Ascending aorta (tissue), 2 donors: ENCODE measurements around the gene AGBL1. TPM values are rescaled to one million over a fixed set of nuclear protein-coding genes. Genes with fewer than 3 reads are reported as not detected.

Experiments used
- DNase-seq, 2 donors: peaks; one replicate each; pipeline ENCODE4 v3.0.0-alpha.2; 2019; ENCODE audit warnings: low spot score in 2 of 2
- H3K27ac ChIP-seq, 2 donors: fragments of 200-600 bp; sonication (generic); one replicate each; pipeline ENCODE4 v1.5.1; 2016 to 2017; ENCODE audit warnings: mild to moderate bottlenecking in 1 of 2
- H3K27me3 ChIP-seq: fragments of 200-600 bp; sonication (generic); one replicate; pipeline ENCODE4 v1.5.1; 2017
- H3K36me3 ChIP-seq, 2 donors: fragments of 200-600 bp; sonication (generic); one replicate each; pipeline ENCODE4 v1.5.1; 2016
- H3K4me1 ChIP-seq, 2 donors: fragments of 200-600 bp; sonication (generic); one replicate each; pipeline ENCODE4 v1.5.1; 2016 to 2017; ENCODE audit warnings: mild to moderate bottlenecking in 1 of 2
- H3K4me3 ChIP-seq, 2 donors: fragments of 200-600 bp; sonication (generic); one replicate each; pipeline ENCODE4 v1.5.1; 2016 to 2017; ENCODE audit warnings: mild to moderate bottlenecking in 1 of 2
- H3K9me3 ChIP-seq, 2 donors: fragments of 200-600 bp; sonication (generic); one replicate each; pipeline ENCODE4 v1.5.1; 2016
- CTCF ChIP-seq, 3 experiments: fragments of 200-600 bp in 2 of 3; fragments of 450-650 bp in 1 of 3; sonication (generic) in 2 of 3; IDR thresholded peaks; one replicate each; pipeline ENCODE4 v1.5.1; 2016 to 2019; ENCODE audit warnings: antibody characterized with exemption in 3 of 3, mild to moderate bottlenecking in 1 of 3, moderate library complexity in 1 of 3
- intact Hi-C: fragments of 100-400 bp; cut with DNase I; formaldehyde crosslinking; loops from one replicate; pipeline ENCODE4 v1.15.1; 2023
- total RNA-seq: library from RNA; depleted of rRNA; stranded (reverse); fragments of >200 nt; gene quantifications from one replicate; pipeline ENCODE4 v1.1.0, GENCODE V29; 2016

Gene AGBL1
- total RNA-seq, 1 donor from 2014 or later = not detected

- DNase-seq = no peak
- intact Hi-C loops = no loop called here
- Histone ChIP-seq H3K9me3 (no peaks in the 10 kb centered on the region), H3K36me3 (no peaks in the 10 kb centered on the region), H3K27ac (no peak overlapping the region), H3K27me3 (no peaks in the 10 kb centered on the region), H3K4me3 (no peak overlapping the region), H3K4me1 (no peaks in the 10 kb centered on the region)
- TF ChIP-seq CTCF (IDR thresholded peaks at IDR 0.05) = no peak
These were observed 38.3 kb upstream of the AGBL1 start for GRCh38 chr15:86041399-86041798.

- H3K4me3 ChIP-seq = no peak overlapping the region
- no peak overlapping the region for H3K27ac ChIP-seq
- no peaks in the 10 kb centered on the region for H3K36me3 ChIP-seq
- H3K4me1 ChIP-seq = no peaks in the 10 kb centered on the region
- no peak for DNase-seq
- H3K9me3 ChIP-seq = no peaks in the 10 kb centered on the region
- no peak for TF ChIP-seq CTCF (IDR thresholded peaks at IDR 0.05)
- H3K27me3 ChIP-seq = no peaks in the 10 kb centered on the region
- intact Hi-C loops = no loop called here
These were observed 37.4 kb upstream of the AGBL1 start for GRCh38 chr15:86042226-86042625.

GRCh38 chr15:86044981-86045380 lies 34.7 kb upstream of the AGBL1 start:
- no peak for TF ChIP-seq CTCF (IDR thresholded peaks at IDR 0.05)
- intact Hi-C loops = no loop called here

GRCh38 chr15:86054338-86054737 lies 25.3 kb upstream of the AGBL1 start:
- Histone ChIP-seq H3K4me3 (no peak overlapping the region), H3K36me3 (no peaks in the 10 kb centered on the region), H3K27ac (no peak overlapping the region), H3K27me3 (no peaks in the 10 kb centered on the region), H3K4me1 (no peaks in the 10 kb centered on the region), H3K9me3 (no peaks in the 10 kb centered on the region)
- no peak for DNase-seq
- TF ChIP-seq CTCF (IDR thresholded peaks at IDR 0.05) = no peak
- intact Hi-C loops = no loop called here

More at GRCh38 chr15:86044981-86045380, 34.7 kb upstream of the AGBL1 start:
- Histone ChIP-seq H3K4me1 (no peaks in the 10 kb centered on the region), H3K27me3 (no peaks in the 10 kb centered on the region), H3K36me3 (no peaks in the 10 kb centered on the region), H3K9me3 (no peaks in the 10 kb centered on the region), H3K27ac (no peak overlapping the region), H3K4me3 (no peak overlapping the region)
- no peak for DNase-seq

GRCh38 chr15:86055688-86056087 lies 24.0 kb upstream of the AGBL1 start:
- TF ChIP-seq CTCF (IDR thresholded peaks at IDR 0.05) = no peak
- no peak overlapping the region for H3K4me3 ChIP-seq
- no peaks in the 10 kb centered on the region for H3K27me3 ChIP-seq
- DNase-seq = no peak
- H3K9me3 ChIP-seq = no peaks in the 10 kb centered on the region
- H3K4me1 ChIP-seq = no peaks in the 10 kb centered on the region
- H3K36me3 ChIP-seq = no peaks in the 10 kb centered on the region
- intact Hi-C loops = no loop called here
- no peak overlapping the region for H3K27ac ChIP-seq

- no peak overlapping the region for H3K4me3 ChIP-seq
- no peaks in the 10 kb centered on the region for H3K36me3 ChIP-seq
- H3K27me3 ChIP-seq = no peaks in the 10 kb centered on the region
- no peaks in the 10 kb centered on the region for H3K9me3 ChIP-seq
- no peak for TF ChIP-seq CTCF (IDR thresholded peaks at IDR 0.05)
- no peaks in the 10 kb centered on the region for H3K4me1 ChIP-seq
- H3K27ac ChIP-seq = no peak overlapping the region
- DNase-seq = no peak
- intact Hi-C loops = no loop called here
These were observed 19.8 kb upstream of the AGBL1 start for GRCh38 chr15:86059851-86060250.
